Measurements from ENCODE around the gene TMEM179B. TPM values are rescaled to one million over a fixed set of nuclear protein-coding genes. Genes with fewer than 3 reads are reported as not detected.

The TMEM179B gene
- total and polyA plus RNA-seq, 2 of the 13 experiments (the other 11 are each of a cell fraction or from before 2014, with no cell fraction given), result 24.8 to 25.7 TPM

DNA sequence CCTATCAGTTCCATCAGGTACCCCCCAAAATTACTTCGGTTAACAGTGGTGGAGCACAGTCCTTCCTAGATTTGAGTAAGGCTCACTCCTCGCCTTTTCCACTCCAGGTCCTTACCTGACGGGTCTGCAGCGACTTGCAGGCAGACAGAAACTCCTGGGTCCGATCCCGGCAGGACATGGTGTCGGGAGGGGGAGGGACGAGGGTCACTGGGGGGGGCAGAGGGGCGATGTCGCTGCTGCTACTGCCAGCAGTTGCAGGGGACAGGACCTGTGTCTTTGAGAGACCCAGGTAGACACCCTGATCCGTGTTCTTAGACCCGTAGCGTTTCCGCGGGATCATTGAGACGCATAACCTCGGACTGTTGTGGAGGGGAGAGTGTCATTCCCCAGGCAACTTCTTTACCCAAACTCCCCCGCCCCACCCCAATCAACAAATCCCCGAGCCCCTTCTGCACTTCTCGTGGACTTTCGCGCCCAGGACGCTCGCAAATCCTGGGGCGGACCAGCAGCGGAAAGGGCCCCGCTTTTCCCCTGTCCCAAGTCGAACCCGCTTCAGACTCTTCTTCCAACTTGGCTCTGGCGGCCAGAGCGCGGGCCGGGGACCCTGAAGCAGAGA, 43.8 kb downstream of the TMEM179B start (continued):
- TF ChIP-seq, protein P1, sequence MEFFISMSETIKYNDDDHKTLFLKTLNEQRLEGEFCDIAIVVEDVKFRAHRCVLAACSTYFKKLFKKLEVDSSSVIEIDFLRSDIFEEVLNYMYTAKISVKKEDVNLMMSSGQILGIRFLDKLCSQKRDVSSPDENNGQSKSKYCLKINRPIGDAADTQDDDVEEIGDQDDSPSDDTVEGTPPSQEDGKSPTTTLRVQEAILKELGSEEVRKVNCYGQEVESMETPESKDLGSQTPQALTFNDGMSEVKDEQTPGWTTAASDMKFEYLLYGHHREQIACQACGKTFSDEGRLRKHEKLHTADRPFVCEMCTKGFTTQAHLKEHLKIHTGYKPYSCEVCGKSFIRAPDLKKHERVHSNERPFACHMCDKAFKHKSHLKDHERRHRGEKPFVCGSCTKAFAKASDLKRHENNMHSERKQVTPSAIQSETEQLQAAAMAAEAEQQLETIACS (CRISPR knock-in tag; IDR thresholded peaks at IDR 0.05), result no peak
- TF ChIP-seq NR2F2 (IDR thresholded peaks at IDR 0.05; ENCODE audit: borderline replicate concordance, low read depth) (no peak), DR1 (CRISPR knock-in tag; IDR thresholded peaks at IDR 0.05) (no peak), ZNF484 (CRISPR knock-in tag; IDR thresholded peaks at IDR 0.05; ENCODE audit: borderline replicate concordance, low read depth) (no peak), SETDB1 (CRISPR knock-in tag; IDR thresholded peaks at IDR 0.05; ENCODE audit: borderline replicate concordance) (no peak), POLR2AphosphoS5 (IDR thresholded peaks at IDR 0.05; ENCODE audit: low read depth, low read length) (no peak), ISL2 (CRISPR knock-in tag; IDR thresholded peaks at IDR 0.05) (no peak), PRPF4 (IDR thresholded peaks at IDR 0.05; ENCODE audit: low read depth, low read length, poor library complexity, severe bottlenecking) (no peak), ZFP41 (CRISPR knock-in tag; IDR thresholded peaks at IDR 0.05; ENCODE audit: borderline replicate concordance) (no peak), ARNT2 (CRISPR knock-in tag; IDR thresholded peaks at IDR 0.05; ENCODE audit: low read depth) (no peak), TBX2 (CRISPR knock-in tag; IDR thresholded peaks at IDR 0.05; ENCODE audit: borderline replicate concordance) (peak; percentile 28), HDAC2 (CRISPR knock-in tag; IDR thresholded peaks at IDR 0.05) (no peak), TAF15 (IDR thresholded peaks at IDR 0.05; ENCODE audit: low read depth, low read length, poor library complexity, severe bottlenecking) (no peak), PHB2 (IDR thresholded peaks at IDR 0.05; ENCODE audit: partially characterized antibody) (no peak), MAFF (IDR thresholded peaks at IDR 0.05; ENCODE audit: low read depth, low read length) (no peak), NFE2 (CRISPR knock-in tag; IDR thresholded peaks at IDR 0.05) (no peak)
- TF ChIP-seq, protein P2, sequence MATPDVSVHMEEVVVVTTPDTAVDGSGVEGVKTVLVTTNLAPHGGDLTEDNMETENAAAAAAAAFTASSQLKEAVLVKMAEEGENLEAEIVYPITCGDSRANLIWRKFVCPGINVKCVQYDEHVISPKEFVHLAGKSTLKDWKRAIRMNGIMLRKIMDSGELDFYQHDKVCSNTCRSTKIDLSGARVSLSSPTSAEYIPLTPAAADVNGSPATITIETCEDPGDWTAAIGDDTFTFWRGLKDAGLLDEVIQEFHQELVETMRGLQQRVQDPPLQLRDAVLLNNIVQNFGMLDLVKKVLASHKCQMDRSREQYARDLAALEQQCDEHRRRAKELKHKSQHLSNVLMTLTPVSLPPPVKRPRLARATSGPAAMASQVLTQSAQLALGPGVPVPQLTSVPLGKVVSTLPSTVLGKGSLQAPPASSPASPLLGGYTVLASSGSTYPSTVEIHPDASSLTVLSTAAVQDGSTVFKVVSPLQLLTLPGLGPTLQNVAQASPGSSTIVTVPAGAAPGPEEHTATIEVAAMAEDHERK (CRISPR knock-in tag; IDR thresholded peaks at IDR 0.05; ENCODE audit: low read depth), result no peak
- TF ChIP-seq, protein P3, sequence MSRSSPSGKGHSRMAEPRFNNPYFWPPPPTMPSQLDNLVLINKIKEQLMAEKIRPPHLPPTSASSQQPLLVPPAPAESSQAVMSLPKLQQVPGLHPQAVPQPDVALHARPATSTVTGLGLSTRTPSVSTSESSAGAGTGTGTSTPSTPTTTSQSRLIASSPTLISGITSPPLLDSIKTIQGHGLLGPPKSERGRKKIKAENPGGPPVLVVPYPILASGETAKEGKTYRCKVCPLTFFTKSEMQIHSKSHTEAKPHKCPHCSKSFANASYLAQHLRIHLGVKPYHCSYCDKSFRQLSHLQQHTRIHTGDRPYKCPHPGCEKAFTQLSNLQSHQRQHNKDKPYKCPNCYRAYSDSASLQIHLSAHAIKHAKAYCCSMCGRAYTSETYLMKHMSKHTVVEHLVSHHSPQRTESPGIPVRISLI (CRISPR knock-in tag; IDR thresholded peaks at IDR 0.05; ENCODE audit: borderline replicate concordance), result 0 out of 2 replicates have a peak, but pooled peaks have one; percentile 3
- TF ChIP-seq, protein P4, sequence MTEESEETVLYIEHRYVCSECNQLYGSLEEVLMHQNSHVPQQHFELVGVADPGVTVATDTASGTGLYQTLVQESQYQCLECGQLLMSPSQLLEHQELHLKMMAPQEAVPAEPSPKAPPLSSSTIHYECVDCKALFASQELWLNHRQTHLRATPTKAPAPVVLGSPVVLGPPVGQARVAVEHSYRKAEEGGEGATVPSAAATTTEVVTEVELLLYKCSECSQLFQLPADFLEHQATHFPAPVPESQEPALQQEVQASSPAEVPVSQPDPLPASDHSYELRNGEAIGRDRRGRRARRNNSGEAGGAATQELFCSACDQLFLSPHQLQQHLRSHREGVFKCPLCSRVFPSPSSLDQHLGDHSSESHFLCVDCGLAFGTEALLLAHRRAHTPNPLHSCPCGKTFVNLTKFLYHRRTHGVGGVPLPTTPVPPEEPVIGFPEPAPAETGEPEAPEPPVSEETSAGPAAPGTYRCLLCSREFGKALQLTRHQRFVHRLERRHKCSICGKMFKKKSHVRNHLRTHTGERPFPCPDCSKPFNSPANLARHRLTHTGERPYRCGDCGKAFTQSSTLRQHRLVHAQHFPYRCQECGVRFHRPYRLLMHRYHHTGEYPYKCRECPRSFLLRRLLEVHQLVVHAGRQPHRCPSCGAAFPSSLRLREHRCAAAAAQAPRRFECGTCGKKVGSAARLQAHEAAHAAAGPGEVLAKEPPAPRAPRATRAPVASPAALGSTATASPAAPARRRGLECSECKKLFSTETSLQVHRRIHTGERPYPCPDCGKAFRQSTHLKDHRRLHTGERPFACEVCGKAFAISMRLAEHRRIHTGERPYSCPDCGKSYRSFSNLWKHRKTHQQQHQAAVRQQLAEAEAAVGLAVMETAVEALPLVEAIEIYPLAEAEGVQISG (CRISPR knock-in tag; IDR thresholded peaks at IDR 0.05), result no peak
- TF ChIP-seq, protein P5, sequence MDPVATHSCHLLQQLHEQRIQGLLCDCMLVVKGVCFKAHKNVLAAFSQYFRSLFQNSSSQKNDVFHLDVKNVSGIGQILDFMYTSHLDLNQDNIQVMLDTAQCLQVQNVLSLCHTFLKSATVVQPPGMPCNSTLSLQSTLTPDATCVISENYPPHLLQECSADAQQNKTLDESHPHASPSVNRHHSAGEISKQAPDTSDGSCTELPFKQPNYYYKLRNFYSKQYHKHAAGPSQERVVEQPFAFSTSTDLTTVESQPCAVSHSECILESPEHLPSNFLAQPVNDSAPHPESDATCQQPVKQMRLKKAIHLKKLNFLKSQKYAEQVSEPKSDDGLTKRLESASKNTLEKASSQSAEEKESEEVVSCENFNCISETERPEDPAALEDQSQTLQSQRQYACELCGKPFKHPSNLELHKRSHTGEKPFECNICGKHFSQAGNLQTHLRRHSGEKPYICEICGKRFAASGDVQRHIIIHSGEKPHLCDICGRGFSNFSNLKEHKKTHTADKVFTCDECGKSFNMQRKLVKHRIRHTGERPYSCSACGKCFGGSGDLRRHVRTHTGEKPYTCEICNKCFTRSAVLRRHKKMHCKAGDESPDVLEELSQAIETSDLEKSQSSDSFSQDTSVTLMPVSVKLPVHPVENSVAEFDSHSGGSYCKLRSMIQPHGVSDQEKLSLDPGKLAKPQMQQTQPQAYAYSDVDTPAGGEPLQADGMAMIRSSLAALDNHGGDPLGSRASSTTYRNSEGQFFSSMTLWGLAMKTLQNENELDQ (CRISPR knock-in tag; IDR thresholded peaks at IDR 0.05; ENCODE audit: borderline replicate concordance), result no peak
- TF ChIP-seq, protein P6, sequence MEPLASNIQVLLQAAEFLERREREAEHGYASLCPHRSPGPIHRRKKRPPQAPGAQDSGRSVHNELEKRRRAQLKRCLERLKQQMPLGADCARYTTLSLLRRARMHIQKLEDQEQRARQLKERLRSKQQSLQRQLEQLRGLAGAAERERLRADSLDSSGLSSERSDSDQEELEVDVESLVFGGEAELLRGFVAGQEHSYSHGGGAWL (CRISPR knock-in tag; IDR thresholded peaks at IDR 0.05), result no peak
